ENCODE results near the gene MANF. TPM values are rescaled to one million over a fixed set of nuclear protein-coding genes. Genes with fewer than 3 reads are reported as not detected.

The MANF gene
- total RNA-seq, result 100 to 1,000 TPM; 157 to 159 TPM

GRCh38 chr3:51384726-51385473 is at the start of gene MANF:
Gene MANF (plus strand): TSS chr3:51385291. CDS start chr3:51385343, 52 bp downstream.
- Mint-ChIP-seq H3K36me3 (peaks cover 31% of the 10 kb centered on the region), H3K4me1 (peaks cover 45% of the 10 kb centered on the region), H3K27me3 (no peaks in the 10 kb centered on the region), H3K4me3 (peak within 1 kb of the TSS; percentile 94), H3K9me3 (no peaks in the 10 kb centered on the region), H3K27ac (peak within 1 kb of the TSS; percentile 99)
- peak; percentile 98 for DNase-seq

GRCh38 chr3:51336261-51336660 is 48.8 kb upstream of the MANF start:
- no peak for DNase-seq
- Mint-ChIP-seq H3K27me3 (no peaks in the 10 kb centered on the region), H3K4me3 (no peak overlapping the region), H3K36me3 (no peaks in the 10 kb centered on the region), H3K4me1 (peaks cover 3% of the 10 kb centered on the region), H3K9me3 (no peaks in the 10 kb centered on the region), H3K27ac (no peak overlapping the region)

GRCh38 chr3:51337666-51338065 is 47.4 kb upstream of the MANF start:
- no peak overlapping the region for H3K4me3 Mint-ChIP-seq
- H3K27me3 Mint-ChIP-seq, result no peaks in the 10 kb centered on the region
- DNase-seq, result no peak
- H3K9me3 Mint-ChIP-seq, result no peaks in the 10 kb centered on the region
- H3K27ac Mint-ChIP-seq, result no peak overlapping the region
- peaks cover 3% of the 10 kb centered on the region for H3K4me1 Mint-ChIP-seq
- H3K36me3 Mint-ChIP-seq, result no peaks in the 10 kb centered on the region

GRCh38 chr3:51338632-51339031 is 46.5 kb upstream of the MANF start:
- H3K27me3 Mint-ChIP-seq, result no peaks in the 10 kb centered on the region
- H3K27ac Mint-ChIP-seq, result no peak overlapping the region
- H3K4me3 Mint-ChIP-seq, result no peak overlapping the region
- no peaks in the 10 kb centered on the region for H3K9me3 Mint-ChIP-seq
- H3K36me3 Mint-ChIP-seq, result no peaks in the 10 kb centered on the region
- no peak for DNase-seq
- H3K4me1 Mint-ChIP-seq, result peaks cover 3% of the 10 kb centered on the region

GRCh38 chr3:51340013-51340829 is 44.9 kb upstream of the MANF start:
- no peaks in the 10 kb centered on the region for H3K9me3 Mint-ChIP-seq
- DNase-seq, result no peak

GRCh38 chr3:51340989-51341636 is 44.0 kb upstream of the MANF start:
- no peaks in the 10 kb centered on the region for H3K9me3 Mint-ChIP-seq
- peaks cover 3% of the 10 kb centered on the region for H3K4me1 Mint-ChIP-seq
- no peak overlapping the region for H3K4me3 Mint-ChIP-seq
- H3K36me3 Mint-ChIP-seq, result no peaks in the 10 kb centered on the region
- no peak for DNase-seq
- H3K27me3 Mint-ChIP-seq, result no peaks in the 10 kb centered on the region
- H3K27ac Mint-ChIP-seq, result no peak overlapping the region

More at GRCh38 chr3:51340013-51340829, 44.9 kb upstream of the MANF start:
- Mint-ChIP-seq H3K36me3 (no peaks in the 10 kb centered on the region), H3K4me3 (no peak overlapping the region), H3K27ac (no peak overlapping the region), H3K27me3 (no peaks in the 10 kb centered on the region), H3K4me1 (peaks cover 3% of the 10 kb centered on the region)

GRCh38 chr3:51343918-51344687 is 41.0 kb upstream of the MANF start:
- H3K4me3 Mint-ChIP-seq, result no peak overlapping the region
- no peaks in the 10 kb centered on the region for H3K27me3 Mint-ChIP-seq
- no peak overlapping the region for H3K27ac Mint-ChIP-seq
- H3K9me3 Mint-ChIP-seq, result no peaks in the 10 kb centered on the region
- peaks cover 3% of the 10 kb centered on the region for H3K4me1 Mint-ChIP-seq
- H3K36me3 Mint-ChIP-seq, result no peaks in the 10 kb centered on the region
- no peak for DNase-seq

GRCh38 chr3:51350751-51351150 is 34.3 kb upstream of the MANF start:
- peaks cover 5% of the 10 kb centered on the region for H3K36me3 Mint-ChIP-seq
- H3K27ac Mint-ChIP-seq, result no peak overlapping the region
- no peak overlapping the region for H3K4me3 Mint-ChIP-seq
- no peak for DNase-seq
- no peaks in the 10 kb centered on the region for H3K9me3 Mint-ChIP-seq
- no peaks in the 10 kb centered on the region for H3K27me3 Mint-ChIP-seq
- H3K4me1 Mint-ChIP-seq, result peaks cover 4% of the 10 kb centered on the region

GRCh38 chr3:51353131-51353530 is 32.0 kb upstream of the MANF start:
- Mint-ChIP-seq H3K27me3 (no peaks in the 10 kb centered on the region), H3K4me3 (no peak overlapping the region), H3K36me3 (peaks cover 5% of the 10 kb centered on the region), H3K9me3 (no peaks in the 10 kb centered on the region), H3K27ac (no peak overlapping the region), H3K4me1 (peaks cover 4% of the 10 kb centered on the region)
- no peak for DNase-seq

GRCh38 chr3:51353691-51354090 is 31.4 kb upstream of the MANF start:
- DNase-seq, result no peak
- H3K27me3 Mint-ChIP-seq, result no peaks in the 10 kb centered on the region
- H3K4me1 Mint-ChIP-seq, result peaks cover 4% of the 10 kb centered on the region
- H3K27ac Mint-ChIP-seq, result no peak overlapping the region
- no peaks in the 10 kb centered on the region for H3K9me3 Mint-ChIP-seq
- H3K4me3 Mint-ChIP-seq, result no peak overlapping the region
- peaks cover 5% of the 10 kb centered on the region for H3K36me3 Mint-ChIP-seq

- Mint-ChIP-seq H3K27me3 (no peaks in the 10 kb centered on the region), H3K9me3 (no peaks in the 10 kb centered on the region)
Measured at GRCh38 chr3:51354172-51354571, 30.9 kb upstream of the MANF start.

GRCh38 chr3:51354731-51355615 is 30.1 kb upstream of the MANF start:
- no peak overlapping the region for H3K4me3 Mint-ChIP-seq
- H3K27ac Mint-ChIP-seq, result no peak overlapping the region
- DNase-seq, result no peak
- H3K36me3 Mint-ChIP-seq, result no peaks in the 10 kb centered on the region
- H3K4me1 Mint-ChIP-seq, result peaks cover 4% of the 10 kb centered on the region
- no peaks in the 10 kb centered on the region for H3K9me3 Mint-ChIP-seq
- no peaks in the 10 kb centered on the region for H3K27me3 Mint-ChIP-seq

More at GRCh38 chr3:51354172-51354571, 30.9 kb upstream of the MANF start:
- peaks cover 4% of the 10 kb centered on the region for H3K4me1 Mint-ChIP-seq
- peaks cover 5% of the 10 kb centered on the region for H3K36me3 Mint-ChIP-seq
- no peak overlapping the region for H3K4me3 Mint-ChIP-seq
- no peak overlapping the region for H3K27ac Mint-ChIP-seq
- DNase-seq, result no peak

GRCh38 chr3:51355891-51356578 is 29.1 kb upstream of the MANF start:
- H3K9me3 Mint-ChIP-seq, result no peaks in the 10 kb centered on the region
- H3K4me1 Mint-ChIP-seq, result peaks cover 4% of the 10 kb centered on the region
- no peaks in the 10 kb centered on the region for H3K36me3 Mint-ChIP-seq
- H3K27ac Mint-ChIP-seq, result no peak overlapping the region
- H3K27me3 Mint-ChIP-seq, result no peaks in the 10 kb centered on the region
- H3K4me3 Mint-ChIP-seq, result no peak overlapping the region
- no peak for DNase-seq
